ENCODE results near the gene OCRL. TPM values are rescaled to one million over a fixed set of nuclear protein-coding genes. Genes with fewer than 3 reads are reported as not detected.

The OCRL gene
- total and polyA plus RNA-seq, 2 donors (not counting 1 experiment from before 2014, with no cell fraction given) = 4.6 to 10.6 TPM

GRCh38 chrX:129523079-129523911, 16.8 kb upstream of the OCRL start, which contains the start of gene SMARCA1:
SMARCA1 (minus strand) TSS chrX:129523490; CDS start chrX:129523370, 120 bp downstream.
- TF ChIP-seq EZH2 (IDR thresholded peaks at IDR 0.05; ENCODE audit: borderline replicate concordance, insufficient read depth, low read depth, low read length, poor library complexity, severe bottlenecking) = no peak
- no peak for TF ChIP-seq CTCF (IDR thresholded peaks at IDR 0.05)
- ChIA-PET POLR2A (no interaction called here), CTCF (no interaction called here)
- whole genome bisulfite sequencing (ENCODE audit: insufficient coverage) = 5% methylated on average over 11 of the region's 54 CpGs
- Histone ChIP-seq H3K4me2 (replicated peaks; ENCODE audit: low read depth, low read length, poor library complexity, severe bottlenecking) (peak within 1 kb of the TSS; percentile 87), H3K9ac (ENCODE audit: low read length) (peak within 1 kb of the TSS; percentile 66), H3K79me2 (ENCODE audit: control insufficient read depth, insufficient read depth, low read length) (no peaks in the 10 kb centered on the region), H2AFZ (ENCODE audit: insufficient read depth, low read depth, low read length, poor library complexity, severe bottlenecking) (peak within 1 kb of the TSS; percentile 73), H4K20me1 (ENCODE audit: control insufficient read depth, insufficient read depth, low read length, poor library complexity, severe bottlenecking) (no peaks in the 10 kb centered on the region), H3K4me3 (ENCODE audit: control extremely low read depth in 1 of 5, extremely low read depth in 1 of 5, insufficient read depth in 1 of 5, low read depth in 2 of 5, low read length in 4 of 5) (peak within 1 kb of the TSS in 4 of 5 experiments; percentile 49 to 64 (median 58)), H3K4me1 (ENCODE audit: control insufficient read depth in 2 of 2, insufficient read depth in 2 of 2, low read length in 2 of 2) (peaks cover 4 to 6% of the 10 kb centered on the region in 2 donors), H3K36me3 (replicated peaks in 1 of 2; ENCODE audit: control extremely low read depth in 1 of 2, control insufficient read depth in 1 of 2, extremely low read depth in 1 of 2, insufficient read depth in 2 of 2, low read length in 1 of 2) (no peaks in the 10 kb centered on the region), H3K9me3 (ENCODE audit: control extremely low read depth in 1 of 3, control insufficient read depth in 2 of 3, insufficient read depth in 1 of 3, low read length in 2 of 3) (peaks cover 0 to 5% (median 0%) of the 10 kb centered on the region in 3 donors), H3K27me3 (replicated peaks in 1 of 4; ENCODE audit: control extremely low read depth in 1 of 4, control insufficient read depth in 3 of 4, insufficient read depth in 4 of 4, low read length in 3 of 4) (peaks cover 0 to 12% (median 4%) of the 10 kb centered on the region in 4 experiments), H3K27ac (ENCODE audit: low read length in 2 of 2) (no peak within 1 kb of the TSS)
- H3K27me3 Mint-ChIP-seq = peaks cover 20% of the 10 kb centered on the region
- peak within 1 kb of the TSS; percentile 32 for H3K27ac Mint-ChIP-seq
- peaks cover 2% of the 10 kb centered on the region for H3K9me3 Mint-ChIP-seq (ENCODE audit: insufficient read depth)
- H3K4me3 Mint-ChIP-seq = peak within 1 kb of the TSS; percentile 84
- intact Hi-C loops (cut with micrococcal nuclease) = loop anchor here (1.0 kb wide), 1 partner anchor 39 kb away; no protein-coding TSS in a partner anchor
- ATAC-seq (ENCODE audit: low read depth) (peak; percentile 24), DNase-seq (no peak)
- peaks cover 8% of the 10 kb centered on the region for H3K4me1 Mint-ChIP-seq
